Fibroblast of lung (primary cell): ENCODE data around the gene GET3.

Experiments used
- CTCF ChIP-seq, 2 donors: IDR thresholded peaks in 1 of 2; conservative IDR thresholded peaks in 1 of 2; 1 replicate in 1 of 2; 2 replicates in 1 of 2; pipeline ENCODE4 v1.5.1; 2011 to 2012; ENCODE audit warnings: low read length in 2 of 2, control low read depth in 1 of 2, inconsistent platforms in 1 of 2, low read depth in 1 of 2, mild to moderate bottlenecking in 1 of 2
- EZH2 ChIP-seq: IDR thresholded peaks from 2 replicates; pipeline ENCODE4 v1.5.1; 2012; ENCODE audit warnings: low read length, control low read depth, mild to moderate bottlenecking; ENCODE audit errors: missing control alignments

DNA sequence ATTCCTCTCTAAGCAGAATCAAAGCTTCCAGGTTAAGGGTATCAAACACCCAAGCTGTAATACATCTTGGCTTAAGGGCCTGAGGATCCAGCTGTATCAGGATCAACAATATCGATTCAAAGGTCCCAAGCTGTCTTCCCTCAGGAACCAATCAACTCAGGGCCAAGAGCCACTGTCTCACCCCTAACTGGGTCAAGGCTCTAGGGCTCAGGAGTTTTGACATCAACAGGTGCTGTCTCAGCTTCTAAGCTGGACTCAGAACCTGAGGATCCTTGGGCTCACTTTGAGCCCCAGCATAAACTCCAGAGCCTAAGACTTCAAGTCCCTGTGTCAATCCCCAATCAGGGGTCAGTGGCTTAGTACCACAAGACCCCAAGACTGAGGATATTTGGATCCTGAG is 41.8 kb upstream of the GET3 start:
- no peak for TF ChIP-seq CTCF (conservative IDR thresholded peaks at IDR 0.05 in 1 of 2, IDR thresholded peaks at IDR 0.05 in 1 of 2; ENCODE audit: low read depth in 1 of 2, low read length in 2 of 2)
- TF ChIP-seq EZH2, result no peak
